GM18499 (cell line): ENCODE results near the gene SHF.
"Not testable (repeated sequence)": the region's sequence is repeated elsewhere in the genome, so short reads cannot be mapped to it uniquely, and the experiment has no call there.

ENCODE experiments used
- ATAC-seq: cut with Tn5 transposase; IDR thresholded peaks from one replicate; pipeline ENCODE4 v1.9.1; 2021; ENCODE audit warnings: moderate number of reproducible peaks; ENCODE audit not compliant: insufficient read depth, unreplicated experiment

SHF gene, protein sequence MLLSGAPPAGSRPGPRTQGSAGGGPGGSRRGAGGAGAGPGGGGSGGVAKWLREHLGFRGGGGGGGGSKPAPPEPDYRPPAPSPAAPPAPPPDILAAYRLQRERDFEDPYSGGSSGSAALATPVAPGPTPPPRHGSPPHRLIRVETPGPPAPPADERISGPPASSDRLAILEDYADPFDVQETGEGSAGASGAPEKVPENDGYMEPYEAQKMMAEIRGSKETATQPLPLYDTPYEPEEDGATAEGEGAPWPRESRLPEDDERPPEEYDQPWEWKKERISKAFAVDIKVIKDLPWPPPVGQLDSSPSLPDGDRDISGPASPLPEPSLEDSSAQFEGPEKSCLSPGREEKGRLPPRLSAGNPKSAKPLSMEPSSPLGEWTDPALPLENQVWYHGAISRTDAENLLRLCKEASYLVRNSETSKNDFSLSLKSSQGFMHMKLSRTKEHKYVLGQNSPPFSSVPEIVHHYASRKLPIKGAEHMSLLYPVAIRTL

DNA sequence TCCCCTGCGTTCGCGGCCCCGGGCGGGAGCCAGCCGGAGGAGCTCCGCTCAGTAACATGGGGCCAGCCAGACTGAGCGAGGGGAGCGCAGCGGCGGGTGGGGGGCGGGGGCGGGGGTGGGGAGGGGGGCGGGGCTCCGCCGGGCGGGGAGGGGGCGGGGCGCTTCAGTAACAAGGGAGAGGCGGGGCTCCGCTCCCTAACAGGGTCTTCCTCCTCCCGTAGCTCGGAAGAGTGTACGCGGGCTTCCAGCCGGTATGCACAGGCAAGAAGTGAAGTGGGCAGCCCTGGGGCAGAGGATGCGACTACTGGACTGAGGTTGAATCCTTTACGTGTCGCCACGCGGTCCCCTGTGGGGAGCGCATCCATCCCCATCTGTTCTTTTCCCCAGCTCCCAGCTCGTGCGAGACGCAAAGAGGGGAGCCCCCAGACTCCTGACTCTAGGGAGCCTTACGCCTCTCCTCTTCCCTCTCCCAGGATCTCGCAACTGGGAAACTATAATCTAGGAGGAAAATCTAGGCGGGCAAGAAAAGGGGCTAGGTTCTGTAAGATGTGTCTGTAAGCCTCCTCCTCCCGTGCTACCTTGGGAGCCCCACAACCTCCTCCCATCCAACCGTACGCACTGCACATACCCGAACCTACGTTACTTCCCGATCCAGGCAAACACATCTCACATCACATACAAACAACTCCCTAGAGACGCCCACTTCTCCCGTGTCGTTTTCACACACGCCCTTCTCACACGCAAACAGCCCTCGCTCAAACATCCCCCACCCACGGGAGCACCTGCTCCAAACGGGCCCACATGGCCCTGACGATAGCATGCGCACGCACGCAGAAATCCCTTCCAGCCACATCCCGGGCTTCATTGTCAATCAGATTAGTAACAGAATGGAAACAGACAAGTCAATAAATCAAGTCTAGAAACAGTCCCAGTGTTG lies at the start of gene SHF:
SHF (minus strand) TSS at position 73 of the 937 bp plus-strand sequence; CDS start at position 58, 15 bp downstream.
- ATAC-seq, result no peak

- ATAC-seq, result not testable (repeated sequence)
These were observed 49.0 kb upstream of the SHF start for GRCh38 chr15:45236806-45237205.

DNA sequence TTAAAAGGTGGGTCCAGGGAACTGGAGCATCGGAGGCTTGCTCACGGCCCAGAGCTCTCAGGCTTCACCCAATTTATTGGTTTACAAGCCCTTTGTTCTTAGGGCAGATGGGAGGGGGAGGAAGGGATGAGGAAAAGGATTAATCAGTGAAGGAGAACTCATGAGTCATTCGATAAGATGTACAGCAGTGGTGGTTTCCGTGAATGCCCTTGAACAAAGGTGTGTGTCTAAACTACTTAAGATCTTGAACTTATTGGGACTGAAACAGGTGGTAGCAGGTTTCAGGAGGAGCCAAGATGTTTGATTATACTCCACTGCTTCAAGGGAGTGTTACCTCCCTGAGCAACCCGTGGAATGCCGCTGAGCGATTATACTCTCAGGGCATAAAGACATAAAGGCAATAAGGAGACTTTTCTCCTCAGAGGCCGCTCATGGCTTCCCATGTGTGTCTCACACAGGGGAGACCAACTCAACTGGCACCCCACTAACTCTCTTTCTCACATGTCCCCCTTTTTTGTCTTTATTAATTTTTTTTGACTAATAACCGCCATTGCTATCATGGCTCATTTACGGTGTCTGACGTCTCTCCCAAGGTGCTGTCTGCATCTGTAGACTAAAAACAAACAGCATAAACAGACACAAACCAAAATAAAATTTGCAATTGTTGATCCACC lies 46.9 kb upstream of the SHF start:
- ATAC-seq, result no peak

DNA sequence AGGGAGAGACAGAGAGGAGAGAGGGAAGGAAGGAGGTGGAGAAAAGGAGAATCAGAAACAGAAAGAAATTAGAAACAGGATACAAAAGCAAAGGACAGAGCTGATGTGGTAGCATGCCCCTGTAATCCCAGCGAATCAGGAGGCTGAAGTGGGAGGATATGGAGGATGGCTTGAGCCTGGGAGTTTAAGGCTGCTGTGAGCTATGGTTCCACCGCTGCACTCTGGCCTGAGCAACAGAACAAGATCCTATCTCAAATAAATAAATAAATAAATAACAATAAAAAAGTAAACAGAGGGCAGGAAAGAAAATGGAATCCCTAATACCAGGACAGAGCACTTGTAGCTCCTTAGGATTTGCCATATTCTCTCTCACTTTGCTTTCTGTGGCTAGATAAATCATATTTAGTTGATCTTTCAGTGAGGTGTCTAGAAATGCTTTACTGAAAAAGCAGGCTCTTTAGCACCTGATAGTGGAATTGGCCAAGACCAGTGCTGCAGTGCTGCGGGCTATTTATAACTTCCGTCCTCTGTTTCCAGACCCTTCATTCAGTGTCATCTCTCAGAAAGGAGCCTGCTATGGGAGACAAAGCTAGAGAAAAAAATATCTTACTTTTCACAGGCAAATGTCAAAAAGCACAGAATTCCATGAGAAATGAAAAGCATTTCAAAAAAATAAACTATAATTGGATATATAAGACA lies 44.2 kb upstream of the SHF start:
- ATAC-seq, result no peak

DNA sequence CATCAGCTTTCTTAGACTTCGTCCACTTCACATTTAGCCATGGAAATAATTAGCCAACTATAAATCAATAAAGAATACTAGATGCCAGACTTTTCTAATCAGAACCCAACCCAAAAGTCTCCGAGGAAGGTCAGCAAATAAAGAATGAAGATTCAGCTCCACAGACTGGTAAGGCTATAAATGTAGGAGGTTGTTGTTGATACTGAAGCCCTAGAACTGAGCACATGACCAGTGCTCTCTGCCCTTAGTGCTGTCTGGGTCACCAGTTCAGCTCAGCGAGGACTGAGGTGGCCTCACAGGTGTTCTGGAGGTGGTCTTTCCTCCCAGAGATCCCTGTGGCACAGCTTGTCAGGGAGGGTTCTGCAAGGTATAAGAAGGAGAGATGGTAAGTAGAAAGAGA lies 43.4 kb upstream of the SHF start:
- ATAC-seq, result no peak

- no peak for ATAC-seq
These were observed 42.6 kb upstream of the SHF start for GRCh38 chr15:45230245-45230965.

DNA sequence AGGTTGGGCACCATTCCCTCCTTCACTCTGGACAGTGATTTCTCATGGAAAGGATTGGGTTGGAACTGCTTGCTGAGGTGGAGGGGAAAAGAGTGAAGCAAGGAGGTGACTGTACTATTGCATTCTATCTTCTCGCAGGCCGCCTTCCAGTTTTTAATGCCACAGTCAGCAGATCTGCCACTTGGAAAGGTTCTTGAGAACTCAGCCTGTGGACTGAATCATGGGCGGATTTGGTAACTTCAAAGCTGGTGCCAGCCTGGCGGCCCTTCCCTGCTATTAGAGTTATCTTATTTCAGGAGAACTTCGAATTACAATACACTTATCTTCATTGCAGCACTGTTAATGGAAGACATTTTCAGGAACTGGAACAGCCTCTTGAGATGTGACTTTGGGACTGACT lies 41.2 kb upstream of the SHF start:
- ATAC-seq, result no peak

DNA sequence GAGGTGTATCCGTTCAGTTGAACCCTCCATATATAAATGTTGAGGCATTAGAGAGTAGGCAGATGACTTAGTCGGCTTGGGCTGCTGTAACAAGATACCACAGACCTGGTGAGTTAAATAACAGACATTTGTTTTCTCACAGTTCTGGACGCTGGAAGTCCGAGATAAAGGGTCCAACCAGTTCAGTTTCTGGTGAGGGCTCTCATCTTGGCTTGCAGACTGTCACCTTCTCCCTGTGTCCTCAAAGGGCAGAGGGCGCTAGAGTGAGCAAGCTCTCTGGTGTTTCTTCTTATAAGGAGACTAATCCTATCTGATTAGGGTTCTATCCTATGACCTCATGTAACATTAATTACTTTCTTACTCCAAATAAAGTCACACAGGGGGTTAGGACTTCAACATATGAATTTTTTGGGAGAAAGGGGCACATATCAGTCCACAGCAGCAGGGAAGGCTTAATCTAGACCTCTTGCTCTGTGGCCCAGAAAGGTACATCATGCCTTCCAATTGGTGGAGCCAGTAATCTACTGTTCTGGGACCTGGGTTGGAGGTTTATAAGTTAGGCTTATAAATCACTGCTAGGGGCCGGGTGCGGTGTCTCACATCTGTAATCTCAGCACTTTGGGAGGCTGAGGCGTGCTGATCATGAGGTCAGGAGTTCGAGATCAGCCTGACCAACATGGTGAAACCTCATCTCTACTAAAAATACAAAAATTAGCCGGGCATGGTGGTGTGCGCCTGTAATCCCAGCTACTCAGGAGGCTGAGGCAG lies 37.9 kb upstream of the SHF start:
- ATAC-seq, result no peak

DNA sequence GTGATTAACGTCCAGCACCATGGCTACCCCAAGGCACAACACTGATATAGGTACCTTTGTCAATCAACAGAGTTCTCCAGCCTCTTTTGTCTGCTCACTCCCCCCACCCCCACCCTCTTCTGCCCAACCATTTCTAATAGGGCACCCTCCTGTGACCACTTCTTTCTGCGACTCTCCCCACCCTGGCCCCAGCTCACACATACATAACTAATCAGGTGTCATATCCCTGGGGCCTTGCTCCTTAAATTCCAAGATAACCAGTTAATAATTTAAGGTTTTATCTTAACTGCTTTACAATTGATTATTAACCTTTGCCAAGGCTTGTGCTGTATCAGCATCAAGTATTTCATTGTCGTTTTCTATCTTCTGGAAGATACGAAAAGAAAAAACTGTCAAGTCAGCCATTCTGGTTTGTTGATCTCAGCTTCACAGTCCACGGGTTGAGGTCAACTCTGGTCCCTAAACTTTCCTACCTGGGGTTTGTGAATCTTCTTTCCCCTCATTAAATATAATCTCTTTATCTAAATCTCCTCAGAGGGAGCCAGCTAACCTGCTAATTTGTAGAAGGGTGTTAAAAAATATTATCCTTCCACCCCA lies 37.0 kb upstream of the SHF start:
- ATAC-seq, result no peak

GRCh38 chr15:45221967-45222366 lies 34.2 kb upstream of the SHF start:
- no peak for ATAC-seq

DNA sequence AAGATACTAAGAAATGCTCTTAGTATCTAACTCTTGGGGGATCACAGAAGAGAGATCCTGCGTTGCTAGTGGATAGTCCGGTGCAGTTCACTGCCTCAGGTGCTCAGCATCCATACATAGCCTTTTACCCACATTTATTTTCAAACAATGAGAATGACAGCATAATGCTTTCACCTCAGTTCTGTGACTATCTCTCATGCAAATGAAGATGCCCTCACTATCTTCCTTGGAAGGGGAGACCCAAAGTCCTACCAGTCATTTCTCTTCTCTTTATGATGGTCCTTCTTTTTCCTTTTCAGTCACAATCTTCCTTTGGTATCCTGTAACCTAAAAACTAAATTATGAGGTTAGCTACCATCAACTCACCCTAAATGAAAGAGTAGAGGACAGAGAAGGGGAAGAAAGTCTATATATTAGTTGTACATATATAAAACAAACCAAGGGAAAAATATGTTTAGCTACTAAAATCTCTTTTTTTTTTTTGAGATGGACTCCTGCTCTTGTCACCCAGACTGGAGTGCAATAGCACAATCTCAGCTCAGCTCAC lies 33.4 kb upstream of the SHF start:
- no peak for ATAC-seq

DNA sequence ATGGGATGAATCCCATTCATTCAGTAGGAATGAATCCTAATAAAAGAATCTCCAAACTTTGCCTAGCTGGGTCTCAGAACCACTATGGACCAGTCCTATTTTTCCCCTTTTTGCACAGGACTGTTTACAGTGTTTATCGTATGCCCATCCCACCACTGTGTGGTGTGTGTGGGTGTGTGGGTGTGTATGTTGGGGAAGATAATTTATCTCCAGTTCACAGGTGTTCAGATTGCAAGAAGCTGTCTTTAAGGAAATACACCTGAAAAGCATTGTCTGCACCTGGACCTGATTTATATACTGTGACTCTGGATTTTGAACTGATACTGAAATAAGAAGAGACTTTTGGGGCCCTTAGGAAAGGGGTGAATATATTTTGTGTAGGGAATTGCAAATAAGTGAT lies 24.7 kb upstream of the SHF start:
- ATAC-seq, result no peak

DNA sequence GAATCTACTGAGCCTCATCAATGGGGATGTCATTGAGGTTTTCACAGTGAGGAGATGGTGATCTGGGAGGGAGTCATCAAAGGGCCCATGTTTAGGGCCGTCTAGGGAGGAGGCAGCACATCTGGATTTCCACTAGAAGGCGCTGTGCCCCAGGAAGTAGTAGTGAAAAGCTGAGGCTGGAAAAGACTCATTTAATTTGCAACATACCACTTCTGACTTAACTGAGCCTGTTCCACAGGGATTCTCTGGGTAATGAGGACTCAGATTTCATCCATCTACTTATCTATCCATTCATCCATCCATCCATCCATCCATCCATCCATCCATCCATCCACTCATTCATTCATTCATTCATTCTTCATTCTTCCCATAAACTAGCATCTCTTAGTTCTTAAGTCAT lies 17.4 kb upstream of the SHF start:
- no peak for ATAC-seq

DNA sequence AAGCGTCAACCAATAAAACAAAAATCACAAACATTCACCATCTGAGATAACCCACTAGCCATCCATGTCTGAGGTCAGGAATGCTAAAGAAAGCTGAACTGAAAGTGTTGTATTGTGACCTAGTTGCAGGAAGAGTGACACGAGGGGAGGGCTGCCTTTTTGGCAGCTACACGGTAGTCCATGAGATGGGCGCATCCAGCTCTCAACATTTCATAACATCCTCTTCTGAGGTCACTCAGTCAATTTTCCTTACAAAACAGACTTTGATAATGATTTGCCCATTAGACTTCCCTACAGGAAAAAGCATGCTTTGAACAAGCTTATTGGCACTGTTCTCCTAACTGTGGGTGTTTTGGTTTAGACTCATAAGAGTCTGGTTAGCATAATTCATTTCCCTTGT lies 15.4 kb upstream of the SHF start:
- no peak for ATAC-seq

- no peak for ATAC-seq
These were observed 14.1 kb upstream of the SHF start for GRCh38 chr15:45201869-45202268.

DNA sequence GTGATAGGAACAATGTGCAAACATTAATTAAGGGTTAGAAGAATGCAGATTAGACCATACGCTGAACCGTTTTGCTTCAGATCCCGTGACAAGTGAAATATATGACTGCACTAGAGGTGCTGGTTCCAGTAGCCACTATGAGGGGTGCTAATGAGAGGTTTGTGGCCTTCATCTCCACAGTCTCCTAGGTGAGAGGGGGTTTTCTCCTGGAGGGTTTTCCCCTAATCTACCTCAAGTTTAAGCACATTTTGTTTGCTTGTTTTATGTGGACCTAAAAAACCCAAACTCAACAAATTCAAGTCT lies 13.7 kb upstream of the SHF start:
- no peak for ATAC-seq

DNA sequence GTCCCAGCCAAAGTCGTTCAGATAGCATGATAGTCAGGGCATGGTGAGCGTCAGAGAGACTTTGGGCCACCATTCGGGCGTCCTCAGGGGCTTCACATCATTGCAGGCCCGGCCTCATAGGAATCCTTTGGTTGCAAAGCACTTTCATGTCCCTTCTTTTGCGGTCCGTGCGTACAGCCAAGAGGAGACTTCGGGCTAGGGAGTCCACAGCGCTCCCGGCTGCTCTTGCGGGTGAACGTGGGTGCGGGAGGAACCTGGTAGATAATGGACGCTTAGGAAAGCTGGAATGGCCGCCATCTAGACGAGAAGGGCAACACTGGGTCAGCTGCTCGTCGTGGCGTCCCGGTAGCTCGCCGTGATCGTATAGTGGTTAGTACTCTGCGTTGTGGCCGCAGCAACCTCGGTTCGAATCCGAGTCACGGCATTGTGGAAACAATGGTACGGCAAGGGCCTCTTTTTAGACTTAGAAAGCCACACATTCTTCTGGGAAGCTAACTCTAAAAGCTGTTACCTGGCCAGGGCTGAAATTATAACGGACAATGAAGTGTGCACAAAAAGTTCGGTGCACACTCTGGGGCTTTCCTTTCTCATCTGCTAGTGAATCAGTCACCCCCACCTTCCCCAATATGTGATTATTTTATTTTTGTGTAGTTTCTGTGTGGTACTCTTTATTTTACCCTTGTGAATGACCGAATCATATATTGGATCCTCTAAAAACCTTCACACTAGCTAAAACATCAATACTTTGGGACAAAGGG lies 13.2 kb upstream of the SHF start:
- no peak for ATAC-seq
